Stimulated activated CD4-positive, alpha-beta T cell treated with anti-CD3 and anti-CD28 coated beads, Interleukin-15, amount 100 ng/mL, for 1 hour (primary cell): ENCODE data around the gene SPO11.
A peak's percentile ranks its signal among the peaks of the same experiment; 100 is the strongest.

Experiments
- DNase-seq, 2 donors: peaks; one replicate each; pipeline ENCODE4 v3.0.0-alpha.2; 2020; ENCODE audit warnings: low read depth in 1 of 2, low spot score in 1 of 2

Gene SPO11

DNA sequence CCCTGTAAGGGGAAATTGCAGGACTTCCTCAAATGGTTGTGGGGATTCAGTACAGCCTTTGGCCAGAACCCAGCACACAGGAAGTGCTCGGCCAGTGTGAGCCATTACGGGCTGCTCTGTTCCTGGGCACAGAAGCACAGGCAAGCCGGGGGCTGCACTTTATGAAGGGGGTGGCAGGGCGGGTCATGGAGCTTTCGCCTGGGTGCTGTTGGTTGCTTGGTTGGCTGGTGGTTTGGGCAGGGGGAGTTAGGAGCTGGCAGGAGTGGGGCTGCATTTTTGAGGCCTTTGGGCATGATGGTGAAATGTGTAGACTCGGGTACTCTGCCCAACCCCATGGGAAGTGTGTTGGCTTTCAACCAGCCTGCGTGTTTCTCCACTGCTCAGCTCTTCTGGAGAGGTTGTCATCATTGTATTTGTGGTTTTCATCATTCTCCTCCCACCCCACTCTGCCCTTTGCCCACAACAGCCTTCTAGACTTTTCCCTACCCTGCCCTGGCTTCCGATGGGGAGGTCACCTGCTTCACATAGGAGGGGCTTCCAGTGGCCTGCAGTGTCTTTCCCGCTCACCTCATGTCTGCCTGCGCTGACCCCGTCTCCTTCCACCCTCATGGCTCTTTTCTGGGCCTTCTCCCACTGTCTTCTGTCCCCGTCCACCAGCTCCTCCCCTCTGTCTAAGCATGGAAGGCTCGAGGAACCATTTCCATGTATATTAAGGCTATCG, 45.5 kb downstream of the SPO11 start:
- DNase-seq = no peak

DNA sequence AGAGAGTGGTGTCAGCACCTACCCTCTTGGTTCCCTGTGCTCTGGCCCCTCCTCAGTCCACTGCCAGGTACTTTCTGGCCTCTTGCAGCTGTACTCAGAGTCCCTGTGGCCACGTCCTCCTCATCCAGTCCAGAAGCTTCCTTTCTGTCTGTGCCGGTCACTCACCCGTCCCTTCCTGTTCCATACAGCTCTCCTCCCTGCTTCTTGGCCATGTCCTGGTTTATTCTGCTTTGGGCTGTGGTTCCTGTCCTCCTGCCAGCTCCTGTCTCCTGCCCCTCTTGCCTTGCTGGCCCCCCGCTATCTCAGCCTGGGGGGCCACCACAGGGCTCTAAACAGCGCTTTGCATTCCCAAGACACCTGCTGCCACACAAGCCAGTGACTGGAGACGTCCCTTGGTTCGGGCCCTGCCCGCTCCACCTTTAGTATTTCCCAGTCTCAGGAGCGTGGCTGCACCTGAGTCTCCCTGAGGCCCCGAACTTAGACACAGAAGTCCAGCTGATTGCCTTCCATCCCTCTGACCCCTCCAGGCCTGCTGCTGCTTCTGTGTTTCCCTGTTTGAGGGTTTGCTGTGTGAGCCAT, 46.1 kb downstream of the SPO11 start:
- no peak for DNase-seq

DNA sequence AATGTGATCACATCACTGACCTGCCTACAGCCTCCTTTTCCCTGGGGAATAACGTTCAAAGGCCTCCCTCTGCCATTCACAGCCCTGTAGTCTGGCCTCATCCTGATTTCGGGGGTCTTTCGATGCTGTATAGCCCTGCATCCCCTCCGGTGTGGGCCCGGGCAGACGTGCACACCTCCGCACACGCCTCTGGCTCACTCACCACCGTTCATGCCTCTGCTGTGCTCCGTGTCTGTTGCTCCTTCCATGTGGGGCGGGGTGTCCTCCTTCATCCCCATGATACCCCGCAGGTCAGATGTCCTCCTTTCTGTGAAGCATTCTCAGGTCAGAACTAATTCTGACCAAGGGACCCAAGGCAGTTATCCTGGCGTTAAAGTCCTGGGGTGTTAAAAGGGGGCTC, 47.7 kb downstream of the SPO11 start:
- DNase-seq = no peak

DNA sequence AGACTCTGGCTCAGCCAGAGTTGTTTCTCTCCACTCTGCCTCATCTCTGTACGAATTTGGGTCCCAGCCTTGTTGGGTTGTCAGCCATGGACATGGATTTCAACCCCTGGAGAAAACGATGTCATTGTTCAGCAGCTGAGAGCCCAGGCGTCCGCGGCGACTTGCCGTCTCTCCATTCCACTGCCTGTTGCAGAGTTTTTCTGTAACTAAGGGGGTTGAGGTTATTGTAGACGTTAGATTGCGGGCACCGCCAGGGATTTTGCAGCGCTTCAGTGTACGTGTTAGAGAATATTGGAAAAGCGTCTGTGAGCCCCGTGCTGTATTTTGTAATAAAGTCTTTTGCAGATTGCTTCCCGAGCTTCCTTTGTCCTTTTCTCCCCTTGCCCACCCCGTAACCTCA, 48.5 kb downstream of the SPO11 start:
- DNase-seq = no peak

DNA sequence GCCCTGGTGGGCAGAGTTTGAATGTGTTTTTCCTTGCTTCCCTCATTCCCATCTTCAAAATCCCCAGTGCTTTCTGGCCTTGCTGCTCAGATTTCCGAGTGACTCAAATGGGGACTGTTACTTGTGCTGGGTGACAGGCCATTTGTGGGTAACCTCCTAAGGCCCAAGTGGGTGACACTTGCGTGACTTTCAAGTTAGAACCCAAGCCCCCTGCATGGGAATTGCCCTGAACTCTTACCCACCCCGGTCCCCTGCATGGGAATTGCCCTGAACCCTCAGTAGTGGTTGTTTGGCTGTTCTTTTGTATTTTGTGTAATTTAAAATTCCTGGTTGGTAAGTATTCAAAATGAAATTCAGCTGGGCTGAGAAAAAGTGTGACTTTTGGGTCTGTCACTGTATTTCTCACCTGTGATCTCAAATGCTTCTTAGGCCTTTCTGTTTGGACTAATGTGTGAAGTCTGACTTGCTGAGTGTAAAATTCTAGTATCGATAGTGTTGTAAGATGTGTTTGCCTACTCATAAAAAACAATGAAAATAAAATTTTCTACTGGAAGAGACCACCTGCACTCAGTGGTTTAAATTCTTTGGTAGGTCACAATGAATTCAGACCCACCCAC, 49.2 kb downstream of the SPO11 start:
- DNase-seq = no peak

DNA sequence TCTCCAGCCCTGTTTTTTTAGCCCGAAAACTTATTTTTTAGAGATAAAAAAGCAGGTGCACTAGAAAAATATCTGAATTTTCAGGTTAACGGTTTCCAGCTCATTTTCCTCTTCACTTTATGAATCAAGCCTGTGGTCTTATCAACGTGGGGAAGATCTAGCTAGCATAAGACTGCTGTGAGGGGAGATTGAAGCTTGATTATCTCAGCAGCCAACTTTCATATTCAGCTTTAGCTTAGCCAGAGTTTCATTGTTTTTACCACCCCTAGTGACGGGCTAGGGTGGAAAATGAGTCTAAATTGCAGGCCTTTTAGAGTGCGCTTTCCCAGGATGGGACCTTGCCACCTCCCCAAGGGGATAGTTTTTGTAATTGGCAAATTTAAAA, 49.7 kb downstream of the SPO11 start:
- no peak for DNase-seq

DNA sequence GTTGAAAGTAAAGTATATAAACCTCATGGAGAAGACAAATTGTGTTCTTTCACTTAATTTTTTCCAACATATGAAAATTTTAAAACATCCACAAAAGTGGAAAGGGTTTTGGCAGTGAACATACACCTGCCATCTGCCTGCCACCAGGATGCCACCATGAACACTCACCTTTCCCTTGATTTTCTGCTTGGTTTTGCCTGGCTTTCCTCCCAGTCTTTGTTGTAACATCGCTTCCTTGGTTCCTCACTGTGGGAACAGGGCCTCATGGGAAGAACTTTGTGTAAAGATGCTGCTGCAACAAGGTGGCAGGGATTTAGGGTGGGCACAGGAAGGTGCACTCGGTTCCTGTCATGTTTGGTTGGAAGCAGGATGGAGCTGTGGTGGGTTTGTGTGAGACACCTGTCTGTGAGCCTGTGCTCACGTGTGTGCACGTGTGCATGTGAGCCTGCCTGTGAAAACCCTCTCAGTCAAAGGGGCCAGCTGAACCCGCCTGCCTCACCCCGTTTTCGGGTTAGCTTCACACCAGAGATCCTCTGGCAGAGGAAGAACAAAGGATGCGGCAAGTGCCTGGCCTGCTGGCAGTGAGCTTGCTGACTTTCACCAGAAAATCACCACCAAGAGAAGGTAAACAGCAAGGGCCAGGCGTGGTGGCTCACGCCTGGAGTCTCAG, 50.6 kb downstream of the SPO11 start:
- DNase-seq = no peak

DNA sequence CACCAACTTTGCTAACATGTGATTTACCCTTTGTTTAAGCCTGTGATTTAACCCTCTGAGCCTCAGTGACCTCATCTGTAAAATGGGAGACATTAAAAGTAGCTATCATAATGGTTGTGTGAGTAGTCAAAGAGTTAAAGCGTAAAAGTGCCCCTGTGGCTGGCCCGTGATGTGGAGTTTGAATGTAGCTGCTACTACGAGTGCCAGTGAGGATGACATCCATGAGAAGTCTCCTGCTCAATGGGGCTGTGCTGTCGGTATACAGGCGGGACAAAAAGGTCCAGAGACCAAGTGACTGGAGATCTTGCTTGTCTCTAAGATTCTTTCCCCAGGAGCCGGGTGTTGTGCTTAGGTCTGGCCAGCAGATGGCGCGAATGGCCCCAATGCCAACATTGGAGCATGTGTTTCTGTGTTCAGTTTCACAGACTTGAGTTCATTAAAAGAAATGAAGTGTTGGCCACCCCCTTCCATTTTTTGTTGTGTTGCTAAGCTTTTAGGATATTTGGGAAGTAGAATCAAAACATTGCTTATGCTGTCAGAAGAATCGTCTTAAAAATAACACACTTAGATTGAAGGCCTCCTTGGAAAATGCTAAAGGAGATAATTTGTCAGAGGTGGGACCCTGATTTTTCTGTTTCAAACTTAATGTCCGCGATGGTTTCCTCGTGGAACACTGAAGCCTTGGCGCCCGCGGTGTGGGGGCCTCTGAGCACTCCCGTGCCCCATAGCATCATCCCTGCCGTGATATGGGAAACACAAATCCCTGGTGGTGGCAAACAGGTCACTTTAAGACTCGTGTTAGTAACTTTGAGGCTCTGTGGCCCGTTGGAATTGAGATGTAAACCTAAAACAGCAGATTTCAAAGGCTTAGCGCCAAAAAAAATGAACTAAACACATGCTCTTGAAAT, 52.2 kb downstream of the SPO11 start:
- DNase-seq = peak; percentile 67 to 78

DNA sequence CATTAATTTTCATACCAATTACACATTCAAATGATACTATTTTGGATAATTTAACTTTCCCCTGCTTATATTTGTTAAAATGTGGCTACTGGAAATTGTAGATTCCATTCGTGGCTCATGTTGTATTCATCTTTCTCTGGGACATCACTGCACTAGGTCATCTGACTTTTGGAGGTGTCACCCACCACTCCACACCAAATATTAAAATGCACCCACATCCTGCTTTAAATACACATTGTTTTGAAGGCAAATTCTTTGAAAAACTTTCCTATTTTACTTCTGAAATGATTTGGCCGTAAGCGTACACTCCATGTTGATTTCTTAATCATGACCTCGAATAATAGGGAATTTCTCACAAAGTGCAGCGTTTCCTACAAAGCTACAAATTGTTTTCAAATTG, 52.9 kb downstream of the SPO11 start:
- no peak for DNase-seq

DNA sequence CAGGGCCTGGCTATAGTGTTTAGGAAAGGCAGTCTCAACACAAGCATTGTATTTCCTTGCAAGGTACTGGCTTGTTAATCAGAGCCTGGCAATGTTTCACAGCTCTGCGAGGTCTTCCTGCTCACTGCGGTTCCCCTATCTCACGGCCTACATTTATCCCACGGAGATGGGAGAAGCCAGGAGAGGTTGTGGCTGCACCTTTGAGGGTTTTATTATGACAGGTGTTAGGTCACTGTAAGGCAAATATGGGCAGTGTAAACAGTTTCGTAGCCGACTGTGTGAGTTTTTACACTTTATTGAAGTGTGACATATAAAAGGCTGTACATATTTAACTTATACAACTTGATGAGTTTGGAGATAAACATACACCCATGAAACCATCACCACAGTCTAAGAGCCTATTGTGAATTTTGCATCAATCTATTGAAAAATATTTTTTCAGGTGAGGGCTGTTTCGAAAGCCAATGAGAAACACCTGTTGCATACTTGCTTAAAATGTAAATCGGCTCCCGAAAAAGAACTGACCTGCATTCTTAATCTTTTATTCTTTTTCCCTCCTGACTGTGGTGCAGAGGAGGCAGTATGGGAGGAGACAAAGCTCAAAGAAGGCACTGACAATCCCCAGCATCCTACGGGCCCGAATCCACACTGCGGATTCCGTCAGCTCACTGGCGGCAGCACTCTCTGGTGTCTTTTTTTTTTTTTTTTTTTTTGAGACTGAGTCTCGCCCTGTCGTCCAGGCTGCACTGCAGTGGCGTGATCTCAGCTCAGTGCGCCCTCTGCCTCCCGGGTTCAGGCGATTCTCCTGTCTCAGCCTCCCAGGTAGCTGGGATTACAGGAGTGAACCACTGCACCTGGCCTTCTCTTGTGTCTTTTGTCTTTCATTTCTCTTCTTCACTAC, 54.1 kb downstream of the SPO11 start:
- no peak for DNase-seq

DNA sequence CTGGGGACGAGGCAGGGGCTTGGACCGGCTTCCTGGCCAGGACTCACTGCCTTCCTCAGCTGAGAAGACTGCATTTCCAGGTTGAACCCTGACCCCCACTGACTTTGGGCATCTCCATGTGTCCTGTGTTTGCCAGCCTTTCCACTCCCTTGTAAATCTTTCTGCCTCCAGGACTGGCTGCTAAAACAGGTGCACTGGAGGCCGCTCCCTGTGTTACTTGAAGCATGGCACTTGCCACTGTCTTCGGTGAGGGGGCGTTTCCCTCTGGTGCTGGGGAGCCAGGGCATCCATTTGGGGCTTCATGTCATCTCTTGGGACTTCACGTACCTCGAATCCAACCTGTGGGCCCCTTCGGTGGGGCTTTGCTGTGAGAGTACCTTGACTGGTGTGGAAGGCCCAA, 54.9 kb downstream of the SPO11 start:
- no peak for DNase-seq

DNA sequence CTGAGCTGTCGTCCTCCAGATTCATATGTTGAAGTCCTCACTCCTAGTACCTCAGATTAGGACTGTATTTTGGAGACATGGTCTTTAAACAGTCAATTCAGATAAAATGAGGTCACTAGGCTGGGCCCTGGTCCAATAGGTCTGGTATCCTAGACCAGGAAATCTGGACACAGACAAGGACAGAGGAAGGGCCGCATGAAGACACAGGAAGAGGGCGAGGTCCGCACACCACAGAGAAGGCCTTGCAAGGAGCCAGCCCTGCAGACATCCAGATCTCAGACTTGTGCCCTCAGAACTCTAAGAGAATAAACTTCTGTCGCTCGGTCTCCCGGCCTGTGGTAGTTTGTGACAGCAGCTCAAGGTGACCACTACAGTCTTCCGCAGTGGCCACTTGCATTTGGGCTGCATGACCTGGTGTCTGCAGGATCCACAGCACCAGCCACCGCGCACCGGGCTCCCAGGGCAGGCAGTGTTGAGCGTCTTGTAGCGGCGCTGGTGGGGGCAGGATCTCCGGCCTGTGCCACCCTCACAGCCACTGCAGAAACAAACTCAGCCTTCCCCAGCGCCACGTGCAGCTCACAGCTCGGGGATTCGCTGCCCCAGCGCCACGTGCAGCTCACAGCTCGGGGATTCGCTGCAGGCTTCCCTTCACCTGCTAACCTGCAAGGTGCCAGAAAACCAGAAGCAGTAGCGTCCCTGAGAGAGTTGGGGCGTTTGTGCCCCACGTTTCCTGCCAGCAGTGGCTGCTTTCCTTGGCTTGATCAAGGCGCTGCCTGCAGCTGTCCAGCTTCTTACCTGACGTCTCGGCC, 55.6 kb downstream of the SPO11 start:
- no peak for DNase-seq

DNA sequence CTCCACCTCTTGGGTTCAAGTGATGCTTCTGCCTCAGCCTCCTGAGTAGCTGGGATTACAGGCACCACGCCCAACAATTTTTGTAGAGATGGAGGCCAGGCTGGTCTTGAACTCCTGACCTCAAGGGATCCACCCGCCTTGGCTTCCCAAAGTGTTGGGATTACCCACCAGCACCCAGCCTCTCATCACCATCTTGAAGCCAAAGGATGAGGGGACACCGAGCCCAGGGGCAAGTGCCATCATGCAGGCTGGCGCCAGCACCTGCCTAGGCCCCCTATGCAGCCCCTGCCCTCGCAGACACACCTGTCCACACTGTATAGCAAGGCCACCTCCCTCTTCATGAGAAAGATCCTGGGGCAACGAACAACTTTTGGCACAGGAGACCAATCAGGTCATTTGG, 56.3 kb downstream of the SPO11 start:
- DNase-seq = no peak

DNA sequence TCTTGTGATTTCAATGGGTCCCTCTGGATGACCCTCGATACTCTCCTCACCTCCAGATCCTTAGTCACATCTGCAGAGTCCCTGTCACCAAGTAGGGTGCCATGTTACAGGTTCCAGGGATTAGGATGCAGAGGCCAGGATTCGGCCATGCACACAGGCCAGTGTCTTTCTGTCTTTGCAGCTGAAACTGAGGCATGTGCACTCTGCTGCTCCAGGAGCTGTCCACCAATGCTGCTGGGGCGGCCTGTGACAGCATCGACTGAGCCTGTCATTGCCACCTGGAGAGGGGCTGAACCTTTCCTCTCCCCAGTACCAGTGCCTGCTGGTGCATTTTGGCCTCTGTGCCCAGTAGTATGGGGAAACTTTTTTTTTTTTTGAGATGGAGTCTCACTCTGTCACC, 57.2 kb downstream of the SPO11 start:
- DNase-seq = no peak

DNA sequence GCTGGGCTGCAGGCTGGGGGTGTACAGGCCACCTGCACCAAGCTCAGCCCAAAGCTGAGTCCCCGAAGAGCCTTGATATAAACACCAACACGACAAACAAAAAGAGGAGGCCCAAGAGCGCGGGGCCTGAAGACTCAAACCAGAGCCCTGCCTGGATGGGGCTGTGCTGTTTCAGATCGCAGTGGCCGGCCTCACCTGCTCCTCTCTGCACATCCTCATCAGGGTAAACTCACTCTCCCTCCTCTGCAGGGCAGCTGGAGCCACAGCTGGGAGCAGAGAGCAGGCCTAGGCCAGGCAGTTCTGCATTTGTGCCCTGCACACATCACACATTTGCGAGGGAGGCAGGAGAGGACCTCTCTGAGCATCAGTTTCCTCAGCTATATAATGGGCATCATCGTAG, 57.9 kb downstream of the SPO11 start:
- DNase-seq = no peak

DNA sequence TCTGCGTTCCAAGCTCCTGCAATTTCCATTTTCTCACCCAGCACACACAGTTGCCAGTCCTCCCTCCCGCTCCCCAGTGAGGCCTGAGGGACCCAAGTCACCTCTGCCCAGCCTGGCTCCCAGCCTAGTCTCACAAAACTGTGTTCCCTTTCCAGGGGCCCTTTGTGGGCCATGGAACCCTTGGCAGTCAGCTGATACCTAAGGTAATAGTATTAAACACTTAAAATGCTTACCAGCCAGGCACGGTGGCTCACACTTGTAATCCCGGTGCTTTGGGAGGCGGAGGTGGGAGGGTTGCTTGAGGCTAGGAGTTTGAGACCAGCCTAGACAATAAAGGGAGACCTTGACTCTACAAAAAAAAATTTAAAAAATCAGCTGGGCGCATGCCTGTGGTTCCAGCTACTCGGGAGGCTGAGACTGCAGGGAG, 58.4 kb downstream of the SPO11 start:
- DNase-seq = no peak

DNA sequence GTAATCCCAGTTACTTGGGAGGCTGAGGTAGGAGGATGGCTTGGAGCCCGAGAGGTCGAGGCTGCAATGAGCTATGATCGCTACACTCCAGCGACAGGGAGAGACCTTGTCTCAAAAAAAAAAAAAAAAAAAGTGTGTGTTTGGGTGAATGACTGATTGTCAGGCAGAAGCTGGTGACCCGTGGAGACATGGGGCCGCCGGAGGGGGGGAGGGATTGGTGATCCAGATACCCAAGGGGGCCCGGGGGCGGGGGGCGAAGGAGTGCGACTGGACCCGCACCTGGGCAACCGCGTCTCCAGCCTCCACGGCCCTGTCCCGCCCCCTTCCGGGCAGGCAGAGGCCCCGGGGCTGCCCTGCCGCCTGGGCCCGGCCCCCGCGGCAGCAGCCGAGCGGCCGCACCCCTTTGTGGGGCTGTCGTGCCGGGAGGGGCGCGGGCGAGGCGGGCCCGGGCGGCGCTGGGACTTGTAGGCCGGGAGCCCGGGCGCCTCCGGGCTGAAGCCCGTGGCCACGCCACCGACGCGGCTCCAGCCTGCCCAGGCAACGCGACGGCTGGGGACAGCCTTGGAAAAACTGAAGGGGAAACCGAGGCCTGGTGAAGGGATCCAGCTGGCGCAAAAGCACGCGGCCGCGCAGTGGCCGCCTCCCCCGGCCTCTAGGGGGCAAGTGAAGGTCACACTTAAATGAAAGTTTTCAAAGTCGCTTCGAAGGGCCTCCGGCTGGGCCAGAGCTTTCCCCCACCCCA, 59.5 kb downstream of the SPO11 start:
- DNase-seq = peak; percentile 39 to 63

DNA sequence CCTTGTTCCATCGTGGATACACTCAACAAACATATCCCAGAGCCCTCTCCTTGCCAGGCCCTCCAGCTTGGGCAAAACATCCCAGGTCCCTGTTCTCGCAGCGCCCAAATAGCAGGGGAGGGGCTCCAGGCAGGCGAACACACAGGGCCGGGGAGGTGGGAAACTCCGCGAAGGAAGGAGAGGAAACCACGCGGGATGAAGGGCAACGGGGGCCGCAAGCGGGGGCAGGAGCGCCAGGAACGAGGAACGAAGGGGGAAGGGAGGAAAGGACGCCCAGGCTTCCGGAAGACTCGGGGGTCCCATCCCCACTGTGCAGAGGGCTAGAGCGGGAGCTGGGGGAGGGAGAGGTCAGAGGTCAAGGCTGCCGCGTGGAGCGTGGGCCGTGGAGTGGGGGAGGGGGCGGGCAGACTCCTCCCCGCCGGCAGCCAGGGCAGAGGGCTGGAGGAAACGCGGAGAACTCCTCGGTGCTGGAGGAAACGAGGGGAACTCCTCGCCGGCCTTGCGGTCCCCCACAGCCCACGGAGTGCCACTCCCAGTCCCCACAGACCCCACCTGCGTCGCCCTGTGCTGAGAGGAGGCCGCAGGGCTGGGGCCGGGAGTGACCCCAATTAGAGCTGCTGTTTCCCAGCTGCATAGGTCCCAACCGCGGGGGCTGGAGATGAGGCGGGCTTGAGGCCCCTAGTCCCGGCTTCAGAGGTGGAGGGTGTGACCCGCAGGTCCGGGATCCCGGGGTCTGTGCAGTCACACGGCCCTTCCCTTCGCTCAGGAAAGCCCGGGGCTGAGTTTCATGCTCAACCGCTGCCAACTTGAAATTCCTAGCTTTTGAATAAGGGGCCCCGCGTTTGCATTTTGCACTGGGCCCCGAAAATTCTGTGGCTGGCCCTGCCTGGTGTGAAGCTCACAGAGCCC, 60.3 kb downstream of the SPO11 start:
- DNase-seq = peak in 1 of 2 donors; percentile 58
